Natural killer cell (primary cell): ENCODE measurements around the gene ASPDH. TPM values are rescaled to one million over a fixed set of nuclear protein-coding genes. Genes with fewer than 3 reads are reported as not detected.

Experiments used
- ATAC-seq, 3 donors: fragments of 150-1000 bp in 2 of 3; fragments of 200-7000 bp in 1 of 3; cut with Tn5 transposase; 1 replicate in 1 of 3; 2 replicates in 2 of 3; pipeline ENCODE4 v1.10.0; 2021; ENCODE audit warnings: mild to moderate bottlenecking in 2 of 3, moderate library complexity in 2 of 3
- DNase-seq, 2 donors: peaks; one replicate each; pipeline versions ENCODE4 v3.0.0 to v3.0.0-alpha.2; 2013 to 2021; ENCODE audit warnings: mixed read lengths in 1 of 2
- H3K27ac ChIP-seq: one replicate; pipeline ENCODE4 v1.5.1; 2013; ENCODE audit warnings: mild to moderate bottlenecking, low read length
- H3K27me3 ChIP-seq: one replicate; pipeline ENCODE4 v1.6.1; 2013; ENCODE audit warnings: low read length; ENCODE audit not compliant: control insufficient read depth, insufficient read depth
- H3K36me3 ChIP-seq: one replicate; pipeline ENCODE4 v1.6.1; 2013; ENCODE audit warnings: low read length; ENCODE audit not compliant: control insufficient read depth, insufficient read depth
- H3K4me1 ChIP-seq: one replicate; pipeline ENCODE4 v1.6.1; 2013; ENCODE audit warnings: low read length; ENCODE audit not compliant: control insufficient read depth, insufficient read depth
- H3K4me3 ChIP-seq: one replicate; pipeline ENCODE4 v1.5.1; 2013; ENCODE audit warnings: low read length
- H3K9me3 ChIP-seq: one replicate; pipeline ENCODE4 v1.6.1; 2013; ENCODE audit warnings: low read length; ENCODE audit not compliant: control insufficient read depth, insufficient read depth
- H3K27ac Mint-ChIP-seq, 2 donors: one replicate each; pipeline ENCODE4 v1.8.0; 2022; ENCODE audit warnings: mild to moderate bottlenecking in 2 of 2, mixed read lengths in 2 of 2, moderate library complexity in 1 of 2
- H3K27me3 Mint-ChIP-seq, 2 donors: one replicate each; pipeline ENCODE4 v1.8.0; 2022; ENCODE audit warnings: low read depth in 2 of 2, mixed read lengths in 2 of 2
- H3K36me3 Mint-ChIP-seq: one replicate; pipeline ENCODE4 v1.8.0; 2022; ENCODE audit warnings: mixed read lengths
- H3K4me1 Mint-ChIP-seq, 2 donors: one replicate each; pipeline ENCODE4 v1.8.0; 2022; ENCODE audit warnings: mixed read lengths in 2 of 2
- H3K4me3 Mint-ChIP-seq: one replicate; pipeline ENCODE4 v1.8.0; 2022; ENCODE audit warnings: mild to moderate bottlenecking, moderate library complexity, mixed read lengths
- H3K9me3 Mint-ChIP-seq, 2 donors: one replicate each; pipeline ENCODE4 v1.8.0; 2022; ENCODE audit warnings: mixed read lengths in 2 of 2
- WGBS: methylation state at CpG from one replicate; pipeline ENCODE4 v1.1.7; 2013; ENCODE audit warnings: missing lambda C conversion rate; ENCODE audit not compliant: insufficient coverage; 5-methylcytosine and 5-hydroxymethylcytosine counted together
- intact Hi-C: fragments of 100-400 bp; cut with micrococcal nuclease; formaldehyde crosslinking; loops from one replicate; pipeline ENCODE4 v1.14.2; 2022
- total RNA-seq, 4 donors: library from RNA; stranded (reverse); fragments of 120-200 nt in 1 of 4; gene quantifications; one replicate each; pipeline versions ENCODE4 v1.2.3 to v1.2.4, GENCODE V29; 2013 to 2022
- TF ChIP-seq, protein P1 (sequence below): fragments of 200-600 bp; IDR thresholded peaks from one replicate; pipeline ENCODE4 v1.8.0; 2022; ENCODE audit warnings: antibody characterized with exemption

The ASPDH gene
- total RNA-seq, 3 donors from 2014 or later (not counting 1 experiment from before 2014, with no cell fraction given): not detected

DNA sequence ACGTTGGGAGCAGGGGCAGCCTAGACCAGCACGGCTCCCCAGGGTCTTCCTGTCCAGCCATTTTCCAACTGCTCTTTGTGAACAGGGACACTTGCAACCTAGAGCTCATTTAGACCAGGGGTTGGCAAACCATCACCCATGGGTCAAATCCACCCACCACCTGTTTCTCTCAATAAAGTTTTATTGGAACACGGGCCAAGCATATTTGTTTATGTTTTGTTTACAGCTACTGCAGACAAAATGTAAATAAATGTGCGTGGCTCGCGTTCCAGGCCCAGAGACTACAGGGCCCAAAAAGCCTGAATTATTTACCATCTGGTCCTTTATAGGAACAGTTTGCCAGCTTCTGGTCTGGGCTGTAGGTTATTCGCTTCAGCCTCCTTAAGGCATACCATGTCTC lies 50.7 kb downstream of the ASPDH start:
- TF ChIP-seq, protein P1, sequence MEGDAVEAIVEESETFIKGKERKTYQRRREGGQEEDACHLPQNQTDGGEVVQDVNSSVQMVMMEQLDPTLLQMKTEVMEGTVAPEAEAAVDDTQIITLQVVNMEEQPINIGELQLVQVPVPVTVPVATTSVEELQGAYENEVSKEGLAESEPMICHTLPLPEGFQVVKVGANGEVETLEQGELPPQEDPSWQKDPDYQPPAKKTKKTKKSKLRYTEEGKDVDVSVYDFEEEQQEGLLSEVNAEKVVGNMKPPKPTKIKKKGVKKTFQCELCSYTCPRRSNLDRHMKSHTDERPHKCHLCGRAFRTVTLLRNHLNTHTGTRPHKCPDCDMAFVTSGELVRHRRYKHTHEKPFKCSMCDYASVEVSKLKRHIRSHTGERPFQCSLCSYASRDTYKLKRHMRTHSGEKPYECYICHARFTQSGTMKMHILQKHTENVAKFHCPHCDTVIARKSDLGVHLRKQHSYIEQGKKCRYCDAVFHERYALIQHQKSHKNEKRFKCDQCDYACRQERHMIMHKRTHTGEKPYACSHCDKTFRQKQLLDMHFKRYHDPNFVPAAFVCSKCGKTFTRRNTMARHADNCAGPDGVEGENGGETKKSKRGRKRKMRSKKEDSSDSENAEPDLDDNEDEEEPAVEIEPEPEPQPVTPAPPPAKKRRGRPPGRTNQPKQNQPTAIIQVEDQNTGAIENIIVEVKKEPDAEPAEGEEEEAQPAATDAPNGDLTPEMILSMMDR: no peak
- Mint-ChIP-seq H3K4me1 (peaks cover 0 to 6% of the 10 kb centered on the region in 2 donors), H3K4me3 (no peak overlapping the region), H3K36me3 (no peaks in the 10 kb centered on the region), H3K9me3 (no peaks in the 10 kb centered on the region), H3K27ac (no peak overlapping the region), H3K27me3 (peaks cover 0 to 15% of the 10 kb centered on the region in 2 donors)
- intact Hi-C loops: no loop called here
- no peaks in the 10 kb centered on the region for H3K36me3 ChIP-seq
- H3K4me1 ChIP-seq: peaks cover 11% of the 10 kb centered on the region
- 85% methylated on average over 6 of the region's 7 CpGs for WGBS
- no peaks in the 10 kb centered on the region for H3K9me3 ChIP-seq
- DNase-seq (no peak), ATAC-seq (no peak)
- no peaks in the 10 kb centered on the region for H3K27me3 ChIP-seq
- H3K27ac ChIP-seq: no peak overlapping the region
- no peak overlapping the region for H3K4me3 ChIP-seq

Other genes with a start within 250 kb of the ASPDH start
- gene KCNC3, start 184.5 kb downstream of the ASPDH start, total RNA-seq: 1 to 10 TPM in 1 of 3 donors, under 1 TPM in 2; 0.57 to 3.2 (median 0.68) TPM
- gene NAPSA, start 148.3 kb downstream of the ASPDH start, total RNA-seq: 1 to 10 TPM in 1 of 3 donors, under 1 TPM in 2; 0.94 to 1.3 (median 0.95) TPM
- 100 to 1,000 TPM; 185 to 217 (median 211) TPM for gene NR1H2, start 137.5 kb downstream of the ASPDH start, total RNA-seq
- gene POLD1, start 129.6 kb downstream of the ASPDH start, total RNA-seq: 10 to 100 TPM; 26.1 to 32.0 (median 30.2) TPM
- gene SPIB, start 95.0 kb downstream of the ASPDH start, total RNA-seq: 1 to 10 TPM in 1 of 3 donors, under 1 TPM in 2; 0.77 to 2.8 (median 0.78) TPM
- under 1 TPM in 2 of 3 donors, not detected in 1; 0.09 to 0.15 TPM for gene MYBPC2, start 81.0 kb downstream of the ASPDH start, total RNA-seq
- 10 to 100 TPM; 79.5 to 85.1 (median 80.1) TPM for gene EMC10, start 37.4 kb downstream of the ASPDH start, total RNA-seq
- under 1 TPM in 1 of 3 donors, not detected in 2; 0.59 TPM for gene GARIN5A, start 37.1 kb downstream of the ASPDH start, total RNA-seq
- gene JOSD2, start 2.7 kb downstream of the ASPDH start, total RNA-seq: 10 to 100 TPM; 18.8 to 22.0 (median 20.3) TPM
- gene LRRC4B, start 54.5 kb upstream of the ASPDH start, total RNA-seq: not detected
- not detected for gene SYT3, start 126.0 kb upstream of the ASPDH start, total RNA-seq
- not detected for gene C19orf81, start 135.5 kb upstream of the ASPDH start, total RNA-seq
- gene SHANK1, start 205.9 kb upstream of the ASPDH start, total RNA-seq: under 1 TPM; 0.05 to 0.75 (median 0.20) TPM
- 1 to 10 TPM; 2.3 to 4.0 (median 3.3) TPM for gene CLEC11A, start 209.5 kb upstream of the ASPDH start, total RNA-seq